Measurements from ENCODE around the gene GRM5.

The GRM5 gene

DNA sequence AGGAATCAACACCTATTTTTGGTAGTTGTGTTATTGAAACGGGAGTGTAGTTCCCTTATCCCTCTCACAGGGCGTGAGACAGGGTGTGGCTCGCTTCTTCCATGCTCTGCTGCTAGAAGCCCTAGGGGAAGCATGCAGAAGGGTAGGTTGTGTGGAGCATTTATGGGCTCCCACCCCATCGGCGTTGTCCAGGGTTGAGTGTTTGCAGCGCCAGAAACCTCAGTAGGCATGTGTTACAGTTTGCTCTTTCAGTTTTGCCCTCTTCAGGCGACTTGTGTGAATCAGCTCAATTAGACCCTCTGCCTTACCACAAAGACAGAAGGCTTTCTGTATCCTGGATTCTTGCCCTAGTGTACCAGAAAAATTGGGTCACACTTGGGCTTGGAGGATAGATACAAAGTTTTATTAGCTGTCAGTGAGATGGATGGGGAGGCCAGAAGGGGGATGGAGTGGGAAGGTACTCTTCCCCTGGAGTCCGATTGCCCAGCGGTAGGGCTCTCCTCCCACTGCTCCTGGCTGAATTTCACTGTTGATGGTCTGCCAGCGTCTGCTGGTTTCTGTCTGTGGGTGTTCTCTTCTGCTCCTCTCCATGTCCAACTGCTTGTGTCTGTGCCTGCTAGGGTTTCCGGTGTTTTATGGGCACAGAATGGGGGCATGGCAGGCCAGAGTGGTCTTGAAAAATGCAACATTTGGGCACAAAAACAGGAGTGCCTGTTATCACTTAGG lies 369.9 kb downstream of the GRM5 start:
- DNase-seq, result no peak

DNA sequence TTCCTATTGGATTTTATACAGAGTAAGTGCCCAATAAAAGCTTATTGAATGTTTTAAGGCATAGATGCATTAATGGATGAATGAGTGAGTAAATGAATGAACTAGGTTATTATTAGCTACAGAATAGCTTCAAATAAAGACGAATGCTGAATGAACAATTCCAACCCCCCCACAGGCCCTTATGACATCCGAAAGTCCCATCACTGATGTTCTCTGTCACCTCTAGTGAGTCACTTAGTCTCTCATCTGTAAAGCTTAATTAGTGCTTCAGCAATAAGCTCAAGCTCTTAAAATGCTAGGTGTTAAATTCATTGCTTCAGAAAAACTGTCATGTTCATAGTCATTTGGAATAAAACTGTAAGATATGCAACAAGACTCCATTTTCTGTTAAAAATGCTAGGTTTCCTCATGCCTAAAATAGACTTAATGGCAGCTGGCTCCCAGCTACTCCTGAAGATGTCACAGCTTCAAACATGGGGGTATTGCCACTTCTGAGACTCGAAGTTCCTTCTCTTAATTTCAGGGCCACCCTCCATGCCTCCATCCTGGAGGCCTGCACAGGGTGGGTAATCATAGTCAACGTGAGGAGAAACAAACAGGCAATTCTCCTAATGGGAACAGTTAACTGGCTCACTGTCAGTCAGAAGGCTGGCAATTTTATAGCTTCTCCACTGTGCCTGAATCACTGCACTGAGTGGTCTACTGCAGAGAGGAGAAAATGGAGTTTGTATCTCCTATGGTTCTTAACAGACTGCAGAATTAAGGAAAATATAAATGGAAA lies 373.3 kb downstream of the GRM5 start:
- no peak for DNase-seq

DNA sequence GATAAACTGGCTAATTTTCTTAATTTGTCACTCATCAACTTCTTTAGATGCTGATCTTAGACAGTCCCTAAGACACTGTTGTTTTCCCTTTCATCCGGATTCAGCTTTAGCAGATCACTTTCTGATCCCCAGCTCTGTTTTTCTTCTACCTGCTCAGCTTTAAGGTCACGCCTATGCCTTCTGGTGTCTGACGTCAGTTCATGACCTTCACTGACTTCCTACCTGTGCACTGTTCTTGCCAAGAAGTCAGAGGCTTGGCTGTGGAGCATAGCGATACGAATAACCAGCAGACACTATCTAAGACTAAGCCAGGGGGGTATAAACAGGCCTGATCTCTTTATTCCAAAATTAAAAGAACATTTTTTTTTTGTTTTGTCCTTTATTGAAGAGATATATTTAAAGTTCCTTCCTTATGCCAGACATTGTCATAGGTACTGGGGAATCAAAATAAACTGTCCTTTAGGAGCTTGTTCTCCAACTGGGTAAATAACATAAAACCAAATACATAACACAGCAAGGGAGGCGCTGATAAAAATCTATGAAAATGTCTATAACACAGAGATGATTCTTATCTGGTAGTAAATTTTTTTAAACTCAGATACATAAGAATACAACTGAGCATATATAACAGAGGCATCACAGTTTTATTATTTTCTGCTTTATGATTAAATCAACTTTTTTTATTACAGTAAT lies 376.1 kb downstream of the GRM5 start:
- no peak for DNase-seq

DNA sequence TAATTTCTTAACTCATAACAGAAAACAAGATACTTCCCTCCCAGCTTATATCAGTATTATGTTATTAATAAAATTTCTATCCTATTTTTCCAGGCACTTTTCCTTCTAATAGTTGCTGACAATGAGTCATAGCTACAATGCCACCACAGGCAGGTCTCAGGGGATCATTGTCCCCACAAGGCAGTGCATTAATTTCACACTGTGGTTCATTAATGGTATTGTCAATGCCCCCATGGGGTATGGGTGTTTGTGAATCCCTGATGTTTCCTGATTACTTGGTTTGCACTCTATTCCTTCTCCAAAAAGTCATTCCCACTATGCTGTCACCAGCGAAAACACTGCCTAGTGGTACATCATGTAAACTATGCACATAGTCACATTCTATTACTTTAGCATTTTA lies 382.8 kb downstream of the GRM5 start:
- no peak for DNase-seq

DNA sequence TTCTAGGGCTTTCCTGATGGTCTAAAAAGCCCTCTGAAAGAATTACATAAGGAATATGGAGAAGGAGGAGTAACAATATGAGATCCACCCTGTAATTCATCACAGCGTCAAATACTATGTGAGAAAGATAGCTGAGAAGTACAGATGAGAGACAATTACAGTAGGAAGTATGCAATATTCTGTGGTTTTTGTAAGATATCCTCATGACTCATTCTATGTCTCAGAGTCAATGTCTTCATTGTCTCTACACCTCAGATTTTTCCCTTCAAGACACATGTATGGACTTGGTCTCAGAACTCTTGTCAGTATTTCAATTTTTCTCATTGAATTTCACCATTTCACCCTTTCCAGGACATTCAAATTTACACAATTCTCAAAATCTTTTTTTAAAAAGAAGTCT lies 385.0 kb downstream of the GRM5 start:
- peak in 1 of 2 experiments; percentile 11 for DNase-seq

DNA sequence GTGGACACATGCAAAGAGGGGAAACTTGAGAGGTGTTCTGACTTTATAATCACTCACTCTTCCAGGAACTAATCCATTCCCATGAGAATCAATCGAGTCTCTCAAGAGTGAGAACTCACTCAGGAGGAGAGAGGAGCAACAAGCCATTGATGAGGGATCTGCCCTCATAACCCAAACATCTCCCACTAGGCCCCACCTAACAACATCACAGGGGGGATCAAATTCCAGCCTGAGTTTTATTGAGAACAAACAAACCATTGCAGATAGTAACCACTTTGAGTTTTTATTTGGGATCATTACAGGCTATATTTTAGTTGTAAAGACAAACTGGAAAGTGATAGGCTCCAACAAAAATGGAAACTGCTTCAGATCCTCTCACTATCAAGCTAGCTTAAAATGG lies 399.4 kb downstream of the GRM5 start:
- DNase-seq, result no peak

DNA sequence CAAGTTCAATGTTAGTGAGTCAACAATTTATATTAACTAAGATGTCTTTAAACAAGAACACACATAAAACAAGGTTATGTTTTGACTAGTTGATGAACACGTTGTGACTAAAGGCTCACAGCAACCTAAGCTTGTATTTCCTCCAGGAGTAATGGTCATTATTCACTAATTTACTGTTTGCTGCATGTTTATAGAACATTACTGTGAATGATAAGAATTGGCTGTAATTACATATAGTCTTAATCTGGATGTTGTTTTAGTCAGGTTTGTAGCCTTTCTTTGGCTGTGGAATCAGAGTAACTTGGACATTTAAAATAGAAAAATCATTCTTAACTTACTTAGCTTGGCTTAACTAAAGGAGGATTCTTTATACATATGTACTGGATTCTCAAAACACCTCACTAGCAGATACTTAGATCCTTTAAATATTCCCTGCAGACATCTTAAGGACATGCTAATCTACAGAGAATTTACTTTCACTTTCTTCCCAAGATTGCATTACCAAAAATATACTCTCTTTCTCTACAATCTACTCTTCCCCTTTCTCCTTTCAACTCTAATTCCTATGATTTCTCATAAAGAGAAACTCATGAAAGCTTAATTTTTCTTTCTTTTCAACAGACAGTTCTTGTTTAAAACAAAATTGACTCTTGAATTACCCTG lies 408.6 kb downstream of the GRM5 start:
- DNase-seq, result no peak

DNA sequence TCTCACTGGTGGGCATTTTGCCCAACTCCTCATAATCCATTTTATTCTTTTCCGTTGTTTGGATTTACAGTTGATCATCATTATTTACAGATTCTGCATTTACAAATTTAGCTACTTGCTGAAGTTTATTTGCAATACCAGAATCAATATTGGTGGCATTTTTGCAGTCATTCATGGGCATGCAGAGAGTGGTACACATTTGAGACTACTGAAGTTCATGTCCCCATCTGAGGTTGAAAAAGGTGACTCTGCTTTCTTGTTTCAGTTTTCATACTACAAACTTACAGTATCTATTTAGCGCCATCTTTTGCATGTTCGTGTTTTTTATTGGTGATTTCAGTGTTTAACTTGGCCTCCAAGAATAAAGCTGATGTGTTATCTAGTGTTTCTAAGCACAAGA lies 409.5 kb downstream of the GRM5 start:
- no peak for DNase-seq

DNA sequence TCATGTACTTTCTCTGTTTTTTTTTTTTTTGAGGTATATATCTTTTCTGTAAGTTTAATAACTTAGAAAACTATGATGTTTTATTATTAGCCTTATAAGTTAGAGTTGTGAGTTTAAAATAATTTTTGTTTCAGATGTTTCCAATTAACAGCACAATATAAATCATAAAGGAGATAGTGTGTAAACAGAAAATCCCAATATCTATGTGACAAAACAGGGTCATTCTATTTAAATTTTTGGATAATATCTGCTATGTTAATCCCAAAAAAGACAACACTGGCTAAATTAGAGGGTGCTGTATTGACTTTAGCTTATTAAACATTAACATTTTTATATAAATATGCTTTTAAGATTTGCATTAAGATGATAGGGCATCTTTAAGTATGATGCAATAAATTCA lies 410.1 kb downstream of the GRM5 start:
- no peak for DNase-seq

DNA sequence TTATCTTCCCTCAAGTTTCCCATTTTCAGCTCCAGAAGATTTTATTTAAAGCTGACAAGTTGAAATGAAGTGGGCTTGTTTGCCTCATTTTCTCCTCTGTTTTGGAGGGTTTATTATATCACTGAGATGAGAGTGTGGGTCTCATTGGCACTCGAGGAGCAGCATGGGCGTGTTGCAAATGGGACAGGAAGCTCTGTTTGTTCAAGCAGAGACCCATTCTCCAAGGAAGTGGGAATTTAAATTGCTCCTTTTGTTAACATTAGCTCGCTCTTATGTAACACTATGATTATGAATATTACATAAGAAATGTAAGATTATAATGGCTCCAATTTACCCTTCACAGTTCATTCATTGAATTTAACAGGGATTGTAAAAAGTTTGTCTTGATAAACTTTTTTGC lies 410.6 kb downstream of the GRM5 start:
- no peak for DNase-seq

DNA sequence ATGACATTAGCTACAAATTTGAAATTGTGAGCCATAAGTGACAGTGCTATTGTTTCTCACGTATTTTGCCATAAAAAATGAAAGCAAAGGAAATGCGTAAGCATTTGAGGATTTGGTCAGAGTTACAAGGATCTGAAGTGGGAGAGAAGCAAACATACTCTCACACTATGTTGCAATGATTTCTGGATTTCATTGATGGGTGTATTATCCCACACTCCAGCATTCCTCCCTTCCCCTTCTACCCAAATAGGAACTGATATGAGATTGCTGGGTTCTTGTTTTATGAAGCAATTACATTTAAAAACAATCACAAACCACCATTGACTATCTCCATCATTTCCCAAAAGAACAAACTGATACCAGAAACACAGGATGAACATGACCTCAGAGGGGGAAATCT lies 414.2 kb downstream of the GRM5 start:
- DNase-seq, result no peak

DNA sequence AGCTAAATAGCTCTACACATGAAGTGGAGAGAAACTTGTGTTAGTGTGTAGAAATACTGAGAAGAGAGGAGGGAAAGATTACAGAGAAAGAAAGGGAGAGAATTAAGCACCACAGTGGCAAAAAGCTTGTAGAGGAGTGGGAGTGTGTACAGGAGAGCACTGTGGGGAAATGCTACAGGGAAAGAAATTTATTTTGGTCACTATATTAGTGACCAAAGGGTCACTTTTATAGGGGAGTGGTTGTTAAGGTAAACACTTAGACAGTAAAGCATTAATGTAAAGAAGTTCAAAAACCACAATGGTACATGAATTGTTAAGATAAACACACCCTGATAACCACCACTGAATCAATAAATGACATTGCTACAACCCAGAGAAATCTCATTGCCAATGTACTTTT lies 421.1 kb downstream of the GRM5 start:
- DNase-seq, result no peak

DNA sequence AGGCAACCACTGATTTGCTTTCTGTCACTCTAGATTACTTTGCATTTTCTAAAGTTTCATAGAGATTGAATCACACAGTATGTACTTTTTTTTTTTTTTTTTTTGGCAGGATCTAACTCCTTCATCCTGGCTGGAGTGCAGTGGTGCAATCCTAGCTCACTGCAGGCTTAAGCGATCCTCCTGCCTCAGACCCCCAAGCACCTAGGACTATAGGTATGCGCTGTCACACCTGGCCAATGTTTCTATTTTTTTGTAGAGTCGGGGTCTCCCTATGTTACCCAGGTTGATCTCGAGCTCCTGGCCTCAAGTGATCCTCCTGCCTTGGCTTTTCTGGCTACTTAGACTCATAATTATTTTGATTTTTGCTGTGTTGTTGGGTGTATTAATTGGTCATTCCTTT lies 433.6 kb downstream of the GRM5 start:
- DNase-seq, result no peak

DNA sequence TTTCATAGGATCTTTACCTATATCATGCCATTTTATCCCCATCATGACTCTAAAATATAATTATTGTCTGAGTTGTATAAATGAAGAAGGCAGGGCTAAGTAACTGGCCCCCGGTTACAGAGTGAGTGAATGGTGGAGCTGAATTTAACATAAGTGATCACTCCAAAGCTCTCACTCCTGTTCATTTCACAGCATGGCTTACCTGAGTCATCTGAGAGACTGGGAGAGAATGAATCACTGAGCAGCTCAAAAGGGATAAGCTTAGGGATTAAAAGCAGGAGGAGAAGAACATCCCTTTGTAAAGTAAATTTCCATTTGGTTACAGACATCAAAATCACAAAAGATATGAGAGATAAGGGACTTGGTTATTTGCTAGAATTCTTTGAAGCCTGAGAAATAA lies 434.3 kb downstream of the GRM5 start:
- DNase-seq, result no peak

DNA sequence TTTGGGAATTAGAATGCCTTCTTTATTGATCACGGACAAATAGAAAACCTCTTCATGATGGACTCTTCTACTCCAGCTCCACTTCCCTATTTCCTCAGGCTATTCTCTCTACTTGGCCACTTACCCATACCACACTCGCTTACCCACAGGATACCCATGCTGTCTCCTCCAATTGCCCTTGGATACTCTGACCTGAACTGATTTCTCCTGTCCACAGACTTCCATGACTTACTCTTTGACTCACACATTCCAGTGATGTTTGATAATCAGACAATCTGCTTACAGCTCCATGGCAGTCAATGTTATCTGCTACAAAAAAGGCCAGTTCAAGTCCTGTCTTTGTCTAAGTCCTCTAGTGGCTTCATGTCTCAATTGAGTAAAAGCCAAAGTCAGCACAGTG lies 436.3 kb downstream of the GRM5 start:
- DNase-seq, result no peak

DNA sequence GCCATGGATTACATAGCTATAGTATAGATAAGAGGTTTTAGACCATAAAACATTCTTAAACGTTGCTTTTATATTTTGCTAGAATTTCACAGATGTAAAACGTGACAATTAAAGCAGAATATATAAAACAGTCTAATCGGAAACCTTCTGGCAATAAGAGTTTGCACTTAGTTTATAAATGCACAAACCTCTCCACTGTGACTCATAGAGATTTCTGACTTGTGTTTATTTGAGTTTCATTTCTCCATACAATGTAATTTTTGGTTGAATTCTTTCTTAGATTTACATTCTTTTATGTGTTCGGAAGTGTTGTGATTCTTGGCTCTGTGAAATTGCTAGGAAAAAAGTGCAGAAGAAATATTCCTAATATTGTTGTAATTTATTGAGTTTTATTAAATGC lies 439.6 kb downstream of the GRM5 start:
- DNase-seq, result no peak

DNA sequence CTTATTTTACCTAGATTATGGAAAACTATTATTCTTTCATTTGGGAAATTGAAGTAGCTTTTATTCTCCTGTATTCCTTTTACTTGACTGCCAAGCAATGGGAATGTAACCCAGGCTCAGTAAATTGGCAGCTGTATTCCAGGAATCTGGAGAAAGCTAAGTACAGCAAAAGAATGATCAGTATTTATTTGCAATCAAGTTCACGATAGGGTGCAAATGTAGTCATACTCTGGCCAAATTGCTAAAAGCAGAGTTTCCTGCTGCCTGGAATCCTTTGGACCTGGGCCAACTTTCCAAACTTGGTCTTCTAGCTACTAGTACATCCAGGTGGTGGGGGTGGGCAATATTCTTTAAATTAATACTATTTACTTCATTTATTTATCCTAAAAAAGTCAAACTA lies 442.3 kb downstream of the GRM5 start:
- DNase-seq, result no peak

DNA sequence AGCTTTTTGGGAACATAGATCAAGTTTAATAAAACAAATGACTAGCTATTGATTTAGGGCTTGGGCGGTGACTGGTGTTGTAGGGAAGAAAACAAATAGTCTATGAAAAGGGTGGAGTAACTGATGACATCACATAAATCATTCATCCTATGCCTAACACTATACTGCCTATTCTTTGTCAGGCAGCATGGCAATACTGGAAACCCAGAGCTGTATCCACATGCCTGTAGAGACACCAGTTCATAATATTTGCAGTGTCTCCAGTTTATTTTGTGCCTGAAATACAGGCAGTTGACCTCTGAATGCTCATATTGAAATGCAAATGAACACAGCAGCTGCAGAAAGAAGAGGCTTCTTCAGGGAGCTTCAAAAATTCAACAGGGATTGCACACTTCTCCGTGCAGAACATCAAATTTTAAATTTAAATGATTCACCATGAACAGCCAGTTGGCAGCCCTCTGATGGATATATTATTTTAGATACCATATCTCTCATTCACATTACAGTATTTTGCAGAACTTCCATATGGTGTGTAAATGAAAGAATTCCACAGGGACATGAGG lies 445.1 kb downstream of the GRM5 start:
- DNase-seq, result no peak

DNA sequence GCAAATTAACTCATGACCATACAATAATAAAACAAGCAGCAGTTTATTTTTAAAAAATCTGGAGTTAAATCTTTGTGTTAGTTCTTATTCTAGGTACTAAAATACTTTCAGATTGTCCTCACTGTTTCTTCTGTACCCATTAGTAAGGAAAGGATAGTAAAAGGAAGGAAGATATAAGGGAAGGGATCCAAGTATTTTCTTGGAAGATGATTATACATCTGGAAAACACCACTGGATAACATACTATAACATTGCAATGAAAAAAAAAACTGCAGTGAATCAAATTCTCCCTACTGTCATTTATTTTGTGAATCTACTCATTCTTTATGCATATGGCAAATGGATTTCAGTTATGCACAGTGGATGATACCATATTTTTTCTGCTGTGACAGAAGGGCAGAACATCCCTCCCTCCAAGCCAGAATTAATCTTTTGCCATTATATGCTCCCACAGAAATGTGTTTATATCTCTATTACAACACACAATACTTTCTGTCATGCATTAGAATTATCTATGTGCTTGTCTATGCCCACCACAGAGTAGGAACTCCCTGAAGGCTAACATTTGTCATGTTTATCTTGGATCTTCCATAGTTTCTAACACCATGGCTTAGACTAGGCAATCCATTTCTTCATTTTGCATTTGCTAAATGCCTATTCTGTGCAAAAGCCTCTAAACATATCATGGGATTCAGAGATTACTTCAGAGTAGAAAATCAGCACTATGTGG lies 446.0 kb downstream of the GRM5 start:
- no peak for DNase-seq

DNA sequence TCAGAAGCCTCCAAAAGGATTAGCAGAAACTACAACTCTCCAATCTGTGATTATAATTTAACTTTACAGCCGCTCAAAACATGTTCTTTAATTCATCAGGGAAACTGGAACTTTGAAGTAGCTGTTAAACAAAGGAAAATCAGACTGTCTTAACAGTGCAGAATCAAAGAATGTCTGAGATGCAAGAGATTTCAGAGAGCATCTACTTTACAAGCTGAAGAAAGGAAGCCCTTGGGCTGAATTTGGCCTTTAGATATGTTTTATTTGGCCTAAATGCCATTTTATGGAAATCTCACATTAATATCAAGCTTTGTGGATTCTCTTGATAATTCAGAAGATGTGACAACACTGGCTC lies 446.7 kb downstream of the GRM5 start:
- DNase-seq, result no peak

DNA sequence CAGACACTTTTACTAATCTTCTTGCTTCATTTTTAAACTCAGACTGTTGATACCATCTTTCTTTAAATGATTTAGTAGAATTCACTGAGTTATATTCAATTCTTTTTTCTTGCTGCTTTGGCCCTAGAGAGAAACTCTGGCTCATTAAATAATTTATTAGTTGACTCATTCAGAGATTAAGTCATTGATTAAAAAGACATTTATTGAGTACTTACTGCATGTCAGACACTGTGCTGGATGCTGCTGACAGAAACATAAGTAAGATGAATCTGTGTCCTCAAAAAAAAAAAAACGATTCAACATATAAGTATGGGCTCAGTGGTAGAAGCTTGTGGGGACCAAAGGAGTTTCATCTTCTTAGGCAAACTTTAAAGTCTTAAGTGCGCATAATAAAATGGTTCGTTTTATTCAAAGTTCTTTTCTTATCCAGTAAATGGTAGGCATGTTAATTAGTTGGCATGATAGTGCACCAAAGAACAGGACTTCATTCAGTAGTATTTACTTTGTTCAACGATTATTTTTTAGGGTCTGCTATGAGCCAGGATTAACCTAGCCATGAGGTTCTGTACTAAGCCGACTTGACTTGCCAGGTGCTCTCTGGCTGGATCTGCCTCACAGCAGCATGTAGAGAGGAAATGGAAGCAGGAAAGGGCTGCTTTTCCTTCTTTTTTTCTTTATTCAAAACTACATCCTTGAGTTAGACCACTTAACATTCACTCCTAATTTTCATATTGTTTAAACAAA lies 447.3 kb downstream of the GRM5 start:
- DNase-seq, result no peak

DNA sequence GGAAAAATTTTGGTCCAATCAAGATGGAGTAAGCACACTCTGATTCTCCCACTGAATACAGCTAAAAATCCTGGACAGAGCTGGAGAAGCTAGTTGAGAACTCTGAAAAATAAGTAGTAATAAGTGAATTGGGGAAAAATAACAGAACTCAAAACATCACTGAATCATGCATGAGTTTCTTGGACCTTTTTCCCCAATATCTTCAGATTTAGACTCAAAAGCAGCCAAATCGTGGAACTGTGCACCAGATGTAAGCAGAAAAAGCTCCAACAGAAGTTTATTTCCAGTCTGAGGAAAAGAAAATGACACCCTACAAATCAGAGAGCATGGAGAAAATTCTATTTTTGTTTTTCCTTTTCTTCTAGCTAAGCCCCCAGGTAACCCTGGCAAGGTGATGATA lies 448.6 kb downstream of the GRM5 start:
- DNase-seq, result no peak
